Measurements from ENCODE around the gene SCN4A.
A peak's percentile ranks its signal among the peaks of the same experiment; 100 is the strongest.
"Not testable (repeated sequence)": the region's sequence is repeated elsewhere in the genome, so short reads cannot be mapped to it uniquely, and the experiment has no call there.

The SCN4A gene

DNA sequence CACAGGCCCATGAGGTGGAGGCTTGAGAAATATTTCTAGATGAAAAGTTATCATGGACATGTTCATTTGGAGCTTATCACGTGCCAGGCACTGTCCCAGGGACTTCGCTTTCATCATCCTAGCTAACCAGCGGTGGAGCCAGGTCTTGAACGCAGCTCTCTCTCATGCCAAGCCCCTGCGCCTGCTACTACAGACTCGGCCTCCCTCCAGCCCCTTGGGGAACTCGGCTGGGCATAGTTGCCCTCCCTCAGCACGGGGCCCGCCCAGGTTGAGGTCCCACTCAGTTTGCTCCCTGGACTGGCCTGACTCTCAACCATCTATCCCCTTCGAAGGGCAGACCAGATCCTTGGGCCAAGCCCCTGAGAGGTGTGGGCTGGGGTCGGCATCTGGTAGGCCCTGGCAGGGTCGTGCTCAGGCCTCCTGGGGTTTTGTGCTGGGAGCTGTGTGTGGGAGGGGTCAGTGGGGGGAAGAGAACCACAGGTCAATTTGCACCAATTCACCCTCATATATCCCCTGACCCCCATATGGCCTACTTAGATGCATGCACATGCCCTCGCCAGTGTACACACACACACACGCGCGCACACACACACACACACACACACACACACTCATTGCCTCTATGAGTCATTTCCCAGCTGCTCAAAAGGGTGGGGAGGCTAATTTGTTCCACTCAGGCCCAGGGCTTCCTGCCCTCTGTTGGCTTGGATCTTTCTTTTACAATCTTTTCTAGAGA, 12.1 kb upstream of the SCN4A start:
- DNase-seq: peak; percentile 77 to 85 (median 81)

DNA sequence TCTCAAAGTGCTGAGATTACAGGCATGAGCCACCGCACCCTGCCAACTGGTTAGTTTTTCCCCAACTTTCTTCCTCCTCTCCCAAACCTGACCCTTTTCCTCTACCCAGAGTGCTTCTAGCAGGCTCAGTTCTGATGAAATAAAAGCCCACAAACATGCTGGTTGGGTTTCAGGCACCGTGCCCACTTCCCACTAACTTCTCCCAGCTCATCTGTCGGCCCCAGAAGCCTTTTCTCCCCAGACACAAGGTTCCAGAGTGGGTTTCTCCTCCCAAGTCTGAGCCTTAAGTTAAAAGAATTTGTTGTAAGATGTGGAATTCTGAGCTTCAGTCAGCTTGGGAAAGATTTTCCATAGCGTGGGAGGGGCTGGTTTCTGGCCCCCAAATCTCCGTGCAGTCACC, 11.5 kb upstream of the SCN4A start:
- DNase-seq: peak in 1 of 3 donors; percentile 15

DNA sequence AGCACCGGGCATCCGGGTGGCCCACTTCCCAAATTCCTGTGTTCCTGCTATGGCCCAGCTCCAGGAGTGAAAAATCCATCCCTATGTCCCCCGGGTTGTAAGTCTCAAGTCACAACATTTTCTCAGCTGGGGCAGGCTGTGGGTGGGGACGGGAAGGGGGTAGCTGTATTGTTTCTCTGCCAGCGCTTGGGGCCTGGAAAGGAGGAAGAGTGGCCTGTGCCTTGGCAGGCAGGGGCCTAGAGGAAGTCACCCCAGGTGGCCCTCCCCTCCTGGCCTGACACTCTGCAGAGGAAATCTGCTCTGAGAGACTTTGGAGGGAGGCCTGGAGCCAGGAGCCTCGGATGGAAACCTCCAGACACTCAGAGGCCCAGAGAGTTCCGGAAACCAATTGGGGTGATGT, 10.6 kb upstream of the SCN4A start:
- peak in 1 of 3 donors; percentile 36 for DNase-seq

DNA sequence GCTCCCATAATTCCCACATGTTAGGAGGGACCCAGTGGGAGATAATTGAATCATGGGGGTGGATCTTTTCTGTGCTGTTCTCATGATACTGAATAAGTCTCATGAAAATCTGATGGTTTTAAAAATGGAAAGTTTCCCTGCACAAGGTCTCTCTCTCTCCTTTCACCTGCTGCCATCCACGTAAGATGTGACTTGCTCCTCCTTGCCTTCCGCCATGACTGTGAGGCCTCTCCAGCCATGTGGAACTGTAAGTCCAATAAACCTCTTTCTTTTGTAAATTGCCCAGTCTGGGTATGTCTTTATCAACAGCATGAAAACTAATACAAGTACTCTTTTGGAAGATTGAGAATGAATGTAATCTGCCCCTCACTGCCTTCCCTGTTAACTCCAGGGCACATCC, 9.9 kb upstream of the SCN4A start:
- DNase-seq: not testable (repeated sequence)

DNA sequence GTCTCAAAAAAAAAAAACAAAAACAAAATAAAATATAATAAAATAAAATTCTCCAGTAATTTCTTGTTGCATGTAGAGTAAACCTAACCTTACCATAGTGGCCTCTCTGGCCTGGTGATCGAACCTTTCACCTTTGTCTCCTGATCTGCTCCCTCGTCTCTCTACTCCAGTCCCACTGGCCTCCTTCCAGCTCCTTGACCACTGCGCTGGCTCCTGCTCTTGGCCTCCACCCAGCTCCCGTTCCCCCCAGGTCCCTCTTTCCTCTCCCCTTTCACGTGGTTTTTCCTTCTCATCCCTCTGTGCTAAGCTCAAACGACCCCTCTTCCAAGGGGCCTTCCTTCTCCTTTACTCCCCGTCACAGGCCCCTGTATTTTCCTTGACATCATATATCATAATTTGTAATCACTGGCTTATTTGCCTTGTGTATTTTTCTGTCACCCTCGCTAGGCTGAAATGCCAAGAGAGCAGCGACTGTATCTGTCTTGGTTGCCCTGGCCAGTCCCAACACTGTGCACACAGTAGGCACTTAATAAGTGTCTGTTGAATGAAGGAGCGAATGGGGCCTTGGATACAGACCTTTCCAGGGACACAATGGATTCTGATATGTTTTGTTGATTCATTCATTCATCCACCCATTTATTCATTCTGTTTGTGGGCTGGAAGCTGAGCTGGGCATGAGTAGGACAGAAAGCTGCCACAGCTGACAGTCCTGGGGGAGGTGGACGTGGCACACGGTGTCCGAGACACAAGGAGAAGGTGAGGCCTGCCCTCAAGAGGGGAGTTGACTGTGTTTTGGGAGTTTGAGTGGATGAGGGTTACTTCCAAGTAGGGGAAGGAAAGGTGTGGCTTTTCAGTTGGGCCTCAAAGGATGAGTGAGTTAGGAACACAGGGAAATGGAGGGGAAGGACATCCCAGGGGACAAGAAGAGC, 5.8 kb upstream of the SCN4A start:
- no peak for DNase-seq

DNA sequence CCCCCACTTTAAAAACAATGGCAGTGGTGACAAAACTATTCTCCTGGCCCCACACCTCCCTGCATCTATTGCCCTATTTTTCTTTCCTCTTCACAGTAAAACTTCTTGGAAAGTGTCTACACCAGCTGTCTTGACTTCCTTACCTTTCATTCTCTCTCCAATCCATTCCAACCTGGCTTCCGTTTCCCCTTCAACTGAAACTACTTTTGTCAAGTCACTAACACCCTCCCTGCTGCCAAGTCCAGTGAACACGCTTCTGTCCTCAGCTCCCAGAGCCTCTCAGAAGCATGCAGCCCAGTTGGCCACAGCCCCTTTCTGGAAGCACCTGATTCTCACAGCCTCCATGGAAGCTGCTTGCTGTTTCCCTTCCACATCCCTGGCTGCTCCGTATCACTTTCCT, 4.0 kb upstream of the SCN4A start:
- no peak for DNase-seq

DNA sequence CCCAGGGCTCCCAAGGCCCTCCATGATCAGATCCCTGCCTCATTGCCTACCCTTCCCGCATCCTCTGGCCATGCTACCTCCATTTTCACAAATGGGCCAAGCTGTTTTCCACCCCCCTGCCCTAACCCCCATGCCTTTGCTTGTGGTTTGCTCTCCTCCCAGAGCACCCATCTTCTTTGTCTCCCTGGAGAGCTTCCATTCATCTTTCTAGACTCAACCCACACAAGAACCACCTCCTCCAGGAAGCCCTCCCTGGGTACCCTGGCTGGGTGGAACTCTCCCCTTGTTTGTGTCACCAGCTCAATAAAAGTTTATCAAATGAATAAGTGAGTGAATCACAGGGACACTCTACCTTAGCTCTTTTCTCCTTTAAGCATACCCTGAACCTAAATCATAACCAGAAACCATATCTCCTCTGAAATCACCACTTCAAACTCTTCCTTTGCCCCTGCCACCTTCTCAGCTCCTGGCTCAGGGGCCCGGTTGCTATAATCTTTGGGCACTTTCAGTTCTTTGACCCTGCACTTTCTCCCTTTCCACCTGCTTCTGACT, 2.9 kb upstream of the SCN4A start:
- DNase-seq: no peak

DNA sequence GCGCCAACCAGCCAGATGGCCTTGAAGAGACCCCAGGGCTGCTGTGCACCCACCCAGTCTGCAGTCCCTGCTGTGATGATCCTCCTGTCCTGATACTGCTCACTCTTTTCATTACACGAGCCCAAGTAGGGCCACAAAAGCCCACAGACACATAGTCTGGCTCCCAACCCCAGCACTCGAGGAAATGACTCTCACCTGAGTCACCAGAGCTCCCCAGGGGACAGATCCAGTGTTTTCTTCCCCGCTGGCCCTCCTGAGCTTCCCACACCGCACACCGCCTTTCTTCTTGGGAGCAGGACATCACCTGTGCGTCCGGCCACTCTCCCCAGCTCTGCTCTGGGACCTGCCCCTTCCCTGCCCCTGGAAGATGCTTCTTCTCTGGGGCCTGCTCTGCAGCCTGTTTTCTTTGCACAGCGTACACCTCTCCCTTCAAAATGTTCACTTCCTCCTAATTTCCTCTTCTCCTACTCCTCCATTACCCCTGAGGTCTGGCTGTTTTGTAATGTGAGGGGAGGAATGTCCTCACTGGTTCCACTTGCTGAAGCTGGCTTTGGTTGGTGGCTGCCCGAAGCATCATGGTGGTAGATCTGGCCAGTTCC, 2.0 kb upstream of the SCN4A start:
- peak in 1 of 3 donors; percentile 8 for DNase-seq

DNA sequence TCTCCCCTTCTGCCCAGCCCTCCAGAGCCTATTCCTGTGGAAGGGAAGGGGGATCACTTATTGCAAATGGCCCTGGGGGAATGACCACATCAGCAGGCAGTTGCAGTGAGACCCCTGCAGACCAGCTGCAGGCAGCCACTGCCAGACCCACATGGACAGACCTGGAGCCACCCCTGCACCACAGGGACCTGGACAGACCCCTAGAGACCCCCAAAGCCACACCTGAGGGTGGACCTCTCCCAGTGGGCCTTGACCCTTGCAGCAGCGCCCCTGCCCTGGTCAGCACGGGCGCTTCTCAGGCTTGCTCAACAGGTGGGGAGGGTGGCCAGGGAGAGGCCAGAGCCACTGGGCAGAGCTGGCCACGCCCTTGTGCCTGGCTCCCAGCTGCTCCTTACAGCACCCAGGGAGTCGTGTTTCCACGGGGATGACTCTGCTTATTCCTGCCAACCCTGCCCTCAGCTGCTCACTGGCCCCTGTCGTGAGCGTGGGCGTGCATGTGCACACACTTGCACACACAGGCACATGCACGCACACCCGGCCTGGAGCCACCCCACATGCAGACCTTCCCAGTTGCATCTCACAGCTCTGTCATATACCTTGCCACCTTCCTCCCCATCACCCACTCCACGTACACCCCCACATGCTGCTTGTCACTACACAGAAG, 1.3 kb upstream of the SCN4A start:
- DNase-seq: no peak

DNA sequence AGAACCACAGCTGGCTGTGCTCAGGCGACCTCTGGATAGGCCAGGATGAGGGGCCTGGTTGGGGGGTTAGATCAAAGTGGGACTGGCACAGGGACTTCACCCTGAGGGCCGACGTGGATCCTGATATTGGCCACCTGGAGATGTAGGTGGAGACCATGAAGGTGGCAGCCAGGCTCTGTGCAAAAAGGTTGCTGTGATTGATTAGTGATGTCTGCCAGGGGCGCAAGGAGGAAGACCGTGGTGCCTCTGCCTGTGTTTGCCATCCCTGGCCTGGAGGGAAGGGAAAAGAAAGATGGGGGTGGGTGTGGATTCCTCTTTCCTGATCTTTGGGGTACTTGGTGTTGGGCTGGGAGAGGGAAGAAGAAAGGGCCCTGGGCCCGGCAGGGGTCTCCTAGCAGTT, 529 bp upstream of the SCN4A start:
- DNase-seq: no peak

DNA sequence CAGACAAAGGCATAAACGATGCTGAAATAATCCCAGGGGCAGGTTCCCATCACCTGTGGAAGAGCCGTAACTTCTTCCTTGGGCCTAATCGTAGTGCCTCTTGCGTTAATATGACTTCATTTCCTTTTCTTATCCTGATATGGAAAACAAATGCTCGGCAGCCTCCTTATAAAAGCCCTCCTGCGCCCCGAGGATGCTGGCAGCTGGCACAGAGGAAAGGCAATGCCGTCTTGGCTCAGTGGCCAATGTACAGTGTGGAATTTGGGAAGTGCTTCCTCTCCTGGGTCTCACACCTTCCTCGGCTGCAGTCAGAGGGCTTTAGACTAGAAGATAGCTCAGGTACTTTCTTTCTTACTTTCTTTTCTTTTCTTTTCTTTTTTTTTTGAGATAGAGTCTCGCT, 3.4 kb downstream of the SCN4A start:
- DNase-seq: no peak

DNA sequence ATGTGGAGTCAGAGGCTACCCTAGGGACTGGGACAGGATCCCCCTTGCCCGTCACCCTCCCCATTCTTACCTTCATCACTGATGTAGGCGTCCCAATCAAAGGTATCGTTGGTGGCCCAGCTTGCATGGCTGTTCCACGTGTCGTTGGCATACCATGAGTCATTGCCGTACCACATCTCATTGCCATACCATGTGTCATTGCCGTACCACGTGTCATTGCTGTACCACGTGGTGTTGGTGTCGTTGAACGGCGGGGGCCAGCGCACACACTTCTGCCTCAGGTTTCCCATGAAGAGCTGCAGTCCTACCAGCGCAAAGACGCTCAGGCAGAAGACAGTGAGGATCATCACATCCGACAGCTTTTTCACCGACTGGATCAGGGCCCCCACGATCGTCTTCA, 4.8 kb downstream of the SCN4A start:
- no peak for DNase-seq

DNA sequence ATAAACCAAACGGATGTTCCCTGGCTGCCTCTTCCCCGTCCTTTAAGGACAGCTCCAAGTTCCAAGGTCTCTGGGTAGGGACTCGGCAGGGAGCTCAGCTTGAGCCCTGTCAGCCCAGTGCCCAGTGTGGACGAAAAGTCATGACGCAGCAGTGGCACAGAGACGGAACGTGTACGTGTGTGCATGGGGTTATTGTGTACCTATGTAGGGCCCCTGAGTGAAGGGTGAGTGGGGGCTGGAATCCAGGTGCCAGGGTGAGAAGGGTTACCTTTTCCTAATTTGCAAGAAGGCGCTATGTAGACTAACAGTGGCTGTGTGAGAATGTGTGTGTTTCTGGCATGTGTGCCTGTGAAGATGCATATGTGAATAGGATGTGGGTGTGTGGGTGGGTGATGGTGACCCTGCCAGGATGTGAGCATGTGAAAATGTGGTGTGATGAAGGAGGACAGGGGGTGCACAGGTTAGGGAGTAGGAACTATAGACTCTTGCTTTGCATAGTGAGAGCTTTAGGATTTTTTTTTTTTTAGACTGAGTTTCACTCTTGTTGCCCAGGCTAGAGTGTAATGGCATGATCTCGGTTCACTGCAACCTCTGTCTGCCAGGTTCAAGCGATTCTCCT, 6.0 kb downstream of the SCN4A start:
- no peak for DNase-seq

DNA sequence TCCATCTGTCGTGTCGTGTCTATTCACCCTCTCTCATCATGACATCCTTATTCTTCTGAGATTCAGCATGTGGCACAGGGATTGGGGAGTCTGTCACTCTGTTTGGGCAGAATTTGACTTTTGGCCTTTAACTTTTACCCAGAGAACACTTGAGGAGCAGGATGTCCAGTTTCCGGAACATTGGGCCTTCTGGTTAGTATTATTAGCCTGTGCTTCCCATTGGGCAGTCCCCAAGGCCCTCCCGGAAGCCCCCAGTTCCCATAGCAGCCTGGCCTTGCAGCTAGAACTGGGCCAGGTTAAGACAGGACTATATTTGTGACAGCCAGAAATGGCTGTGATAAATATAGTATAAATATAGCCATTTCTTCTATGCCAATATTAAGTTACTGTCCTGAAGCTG, 9.6 kb downstream of the SCN4A start:
- no peak for DNase-seq

DNA sequence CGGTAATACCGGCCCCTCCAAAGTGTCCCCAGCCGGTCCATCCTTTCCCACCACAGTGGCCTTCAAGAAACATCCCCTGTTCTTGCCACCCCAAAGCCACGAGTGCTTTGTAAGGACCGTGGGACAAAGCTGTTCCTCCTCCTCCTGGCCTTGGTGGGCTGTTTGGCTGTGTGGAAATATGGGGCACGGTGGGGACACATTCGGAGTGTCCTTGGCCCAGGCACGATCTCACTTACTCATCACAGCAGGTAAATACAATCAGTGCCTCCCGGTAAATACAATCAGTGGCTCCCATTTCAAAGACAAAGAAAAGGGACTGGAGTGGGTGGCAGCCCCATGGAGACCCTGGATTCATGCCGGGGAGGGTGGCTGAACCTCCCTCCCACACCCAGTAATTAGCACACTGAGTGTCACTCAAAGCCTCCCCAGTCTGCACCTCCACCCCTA, 10.4 kb downstream of the SCN4A start:
- DNase-seq: no peak

DNA sequence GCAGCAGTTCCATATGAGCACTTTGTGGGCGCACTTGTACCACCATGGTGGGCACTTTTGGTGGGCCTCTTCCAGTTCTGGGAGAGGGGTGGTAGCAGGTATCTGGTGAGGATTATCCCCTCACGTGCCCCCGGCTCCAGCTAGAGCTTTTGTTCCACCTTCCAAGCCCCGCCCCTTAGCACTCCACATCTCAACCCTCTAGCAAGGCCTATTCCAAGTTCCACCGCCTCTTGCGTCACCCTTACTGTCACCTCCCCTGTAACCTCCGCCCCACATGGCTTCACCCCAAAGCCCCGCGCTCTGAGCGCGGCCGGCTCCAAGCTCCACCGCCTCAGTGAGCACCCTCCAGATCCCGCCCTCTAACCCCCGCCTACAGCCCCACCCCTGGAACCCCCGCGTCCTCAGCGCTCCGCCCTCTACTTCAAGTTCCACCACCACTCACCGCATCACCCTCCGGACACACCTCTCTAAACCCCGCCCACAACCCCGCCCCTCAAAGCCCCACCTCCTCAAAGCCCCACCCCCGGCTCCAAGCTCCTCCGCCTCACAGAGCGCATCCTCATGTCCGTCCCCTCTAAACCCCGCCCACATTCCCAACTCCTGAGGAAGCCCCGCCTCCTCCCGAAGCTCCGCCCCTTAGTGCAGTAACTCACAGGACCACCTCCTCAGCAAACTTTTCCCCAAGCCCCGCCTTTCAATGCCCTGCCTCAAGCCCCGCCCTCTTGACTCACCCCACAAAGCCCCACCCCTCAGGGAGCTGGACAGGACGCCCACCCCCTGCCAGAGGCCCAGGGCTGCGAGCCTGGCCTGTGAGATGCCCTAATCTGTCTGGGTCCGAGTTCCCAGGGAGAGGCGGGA, 11.1 kb downstream of the SCN4A start:
- peak; percentile 71 to 85 (median 74) for DNase-seq

DNA sequence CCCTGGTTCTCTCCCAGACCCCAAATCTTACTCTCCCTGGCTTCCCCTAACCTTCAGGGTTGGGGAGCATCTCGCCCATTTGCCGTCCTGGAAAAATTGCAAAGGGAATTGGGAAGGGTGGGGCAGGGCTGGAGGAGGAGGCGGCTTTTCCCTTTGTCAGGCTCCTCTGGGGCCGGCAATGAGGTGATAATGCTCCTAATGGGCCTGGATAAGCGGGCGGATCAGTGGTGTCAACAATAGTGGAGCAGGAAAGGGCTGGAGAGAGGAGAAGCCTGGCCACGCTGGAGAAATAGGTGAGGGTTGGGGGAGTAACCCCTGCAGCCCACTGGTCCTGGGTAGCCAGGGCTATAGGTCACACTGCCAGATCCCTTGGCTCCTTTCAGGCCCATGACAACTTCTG, 12.3 kb downstream of the SCN4A start:
- DNase-seq: no peak

DNA sequence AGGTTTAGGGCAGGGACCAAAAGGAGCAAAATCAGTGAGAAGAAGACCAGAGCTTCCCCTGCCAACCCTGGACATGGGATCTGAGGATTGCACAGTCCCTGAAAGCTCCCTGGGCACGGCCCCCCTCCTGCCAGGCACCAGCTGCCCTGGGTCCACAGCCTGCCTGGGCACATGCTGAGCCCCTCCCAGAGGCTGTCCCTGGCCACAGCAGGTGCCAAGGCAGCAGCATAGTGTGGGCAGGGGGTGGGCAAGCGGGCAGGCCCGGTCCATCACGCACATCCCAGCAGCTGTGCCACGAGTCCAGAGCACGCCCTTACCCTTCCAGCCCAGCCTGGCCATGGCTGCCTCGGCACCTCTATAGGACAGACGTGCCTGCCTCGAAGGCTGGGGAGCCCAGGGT, 12.7 kb downstream of the SCN4A start:
- DNase-seq: no peak

DNA sequence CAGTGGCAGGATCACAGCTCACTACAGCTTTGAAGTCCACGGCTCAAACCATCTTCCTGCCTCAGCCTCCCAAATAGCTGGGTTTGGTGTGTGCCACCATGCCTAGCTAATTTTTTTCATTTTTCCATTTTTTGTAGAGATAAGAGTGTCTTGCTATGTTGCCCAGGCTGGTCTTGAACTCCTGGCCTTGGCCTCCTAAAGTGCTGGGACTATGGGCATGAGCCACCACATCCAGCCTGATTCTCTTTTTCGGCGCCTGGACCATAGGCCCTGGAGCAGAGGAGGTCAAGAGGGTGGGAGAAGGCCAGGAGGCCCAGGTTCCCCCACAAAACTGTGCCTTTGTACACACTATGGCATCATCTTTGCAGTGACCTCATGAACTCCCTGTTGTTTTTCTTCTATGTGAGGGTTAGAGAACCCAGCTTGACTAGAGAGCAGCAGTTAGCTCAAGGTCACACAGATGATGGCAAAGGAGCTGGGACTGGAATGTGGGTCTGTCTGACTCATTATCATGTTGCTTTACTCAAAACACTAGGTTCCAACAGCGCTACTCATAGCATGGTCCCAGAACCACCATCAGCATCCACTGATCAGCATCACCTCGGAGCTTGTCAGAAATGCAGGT, 16.3 kb downstream of the SCN4A start:
- no peak for DNase-seq

DNA sequence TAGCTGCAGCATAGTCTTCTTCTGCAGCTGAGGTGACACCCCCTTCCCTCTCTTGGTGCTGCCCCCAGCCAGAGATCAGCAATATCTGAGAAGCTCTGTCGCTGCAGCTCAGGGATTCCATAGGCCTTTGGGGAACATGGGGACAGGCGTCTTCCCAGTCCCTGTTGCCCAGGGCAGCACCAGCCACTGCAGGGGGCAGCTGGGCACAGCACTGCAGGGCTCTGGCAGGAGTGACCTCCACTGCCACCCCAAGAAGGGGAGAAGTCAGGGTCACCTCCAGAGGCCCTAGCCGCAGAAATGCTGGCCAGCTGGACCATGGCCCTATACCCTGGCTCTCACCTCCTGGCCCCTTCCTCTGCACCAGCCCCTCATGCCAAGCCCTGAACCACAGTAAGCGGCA, 16.9 kb downstream of the SCN4A start:
- no peak for DNase-seq

DNA sequence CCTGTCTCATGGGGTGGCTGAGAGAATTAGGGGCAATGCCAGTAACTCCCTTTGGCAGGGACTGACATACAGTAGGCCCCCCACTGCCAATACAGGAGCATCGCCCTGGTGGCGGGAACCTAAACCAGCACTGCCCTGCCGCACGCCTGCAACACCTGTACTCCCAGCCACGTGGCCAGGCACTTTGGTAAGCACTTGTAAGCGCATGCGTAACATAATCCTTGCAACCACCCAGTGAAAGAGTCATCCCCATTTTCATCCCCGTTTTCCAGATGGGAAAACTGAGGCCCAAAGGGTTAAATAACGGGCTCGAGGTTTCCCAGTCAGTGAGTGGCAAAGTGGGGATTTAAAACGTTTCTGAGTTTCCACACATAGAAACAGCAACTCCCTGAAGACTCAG, 17.5 kb downstream of the SCN4A start:
- no peak for DNase-seq
